ENCODE results near the gene KAZN. TPM values are rescaled to one million over a fixed set of nuclear protein-coding genes. Genes with fewer than 3 reads are reported as not detected.

KAZN gene
- total and polyA plus RNA-seq, 2 of the 8 experiments (the other 6 are each of a cell fraction or from before 2014, with no cell fraction given): 3.7 to 11.8 TPM

DNA sequence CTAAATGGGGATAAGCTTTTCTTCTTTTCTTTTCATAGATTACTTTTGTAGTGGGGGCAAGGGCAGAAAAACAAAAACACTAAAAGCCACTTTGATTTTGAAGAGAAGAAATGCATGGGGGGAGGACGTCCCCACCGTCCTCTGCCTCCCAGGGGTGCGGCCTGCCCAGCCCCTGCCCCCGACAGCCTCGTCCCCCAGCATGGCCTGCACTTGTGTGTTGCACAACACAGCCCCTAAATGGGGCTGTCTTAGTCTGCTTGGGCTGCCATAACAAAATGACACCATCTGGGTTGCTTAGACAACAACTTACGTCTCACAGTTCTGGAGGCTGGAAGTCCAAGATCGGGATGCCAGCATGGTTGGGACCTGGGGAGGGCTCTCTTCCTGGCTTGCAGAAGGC is 497.8 kb downstream of the KAZN start:
- no peak overlapping the region for H3K56ac ChIP-seq (replicated peaks; ENCODE audit: insufficient read length, low read depth, low read length)
- H3K4ac ChIP-seq (replicated peaks; ENCODE audit: insufficient read length, low read depth, low read length): no peak overlapping the region
- H2AFZ ChIP-seq (ENCODE audit: low read length): no peak overlapping the region
- FAIRE-seq: no peak
- H3K14ac ChIP-seq (ENCODE audit: insufficient read length): no peak overlapping the region
- DNase-seq (ENCODE audit: low read depth in 1 of 2, low spot score in 2 of 2): no peak
- no peaks in the 10 kb centered on the region for H3K9me3 ChIP-seq (ENCODE audit: insufficient read depth in 2 of 2, low read depth in 1 of 2, low read length in 1 of 2)
- H3K4me3 ChIP-seq (ENCODE audit: extremely low read depth in 1 of 4, insufficient read depth in 2 of 4, low read depth in 3 of 4, low read length in 4 of 4): no peak overlapping the region
- no peaks in the 10 kb centered on the region for H3K36me3 ChIP-seq (ENCODE audit: control insufficient read depth in 2 of 4, insufficient read depth in 4 of 4, low read length in 3 of 4)
- no peak overlapping the region for H3K9ac ChIP-seq (replicated peaks in 1 of 4; ENCODE audit: extremely low read depth in 1 of 4, low read depth in 3 of 4, low read length in 3 of 4)
- H4K20me1 ChIP-seq (replicated peaks in 1 of 2; ENCODE audit: control insufficient read depth in 1 of 2, insufficient read depth in 2 of 2, low read length in 2 of 2): no peaks in the 10 kb centered on the region
- no peak overlapping the region for H2BK15ac ChIP-seq (ENCODE audit: low read length)
- no peak overlapping the region for H4K91ac ChIP-seq (replicated peaks; ENCODE audit: insufficient read length, low read length)
- no peak overlapping the region for H3K4me2 ChIP-seq (ENCODE audit: insufficient read depth in 1 of 2, low read depth in 2 of 2, low read length in 2 of 2)
- H3K79me2 ChIP-seq (ENCODE audit: control insufficient read depth in 1 of 2, insufficient read depth in 2 of 2, low read length in 2 of 2): no peaks in the 10 kb centered on the region
- peaks cover 0 to 4% (median 2%) of the 10 kb centered on the region in 4 experiments; a peak in 3 of 7 replicates for H3K27me3 ChIP-seq (replicated peaks in 1 of 4; ENCODE audit: control insufficient read depth in 3 of 4, extremely low read depth in 1 of 4, insufficient read depth in 3 of 4, low read length in 3 of 4)
- no peaks in the 10 kb centered on the region for H3K23me2 ChIP-seq (ENCODE audit: low read depth, low read length)
- ChIA-PET CTCF (ENCODE audit: partially characterized antibody) (interaction anchor here (1.6 to 1.8 kb wide), 2 partner anchors 34 to 49 kb away, joined by 5 to 7 read pairs; no protein-coding TSS in a partner anchor), POLR2A (ENCODE audit: partially characterized antibody) (no interaction called here)
- H3K4me1 ChIP-seq (replicated peaks in 1 of 4; ENCODE audit: control insufficient read depth in 3 of 4, insufficient read depth in 4 of 4, low read length in 3 of 4): peaks cover 0 to 14% (median 6%) of the 10 kb centered on the region in 4 experiments; a peak in 5 of 7 replicates
- H2BK12ac ChIP-seq (ENCODE audit: low read depth, low read length): no peak overlapping the region
- WGBS, 2 experiments (ENCODE audit: extremely low coverage in 1 of 2, insufficient coverage in 1 of 2, insufficient read length in 1 of 2, insufficient replicate concordance in 2 of 2, low coverage in 1 of 2, low lambda C conversion rate in 2 of 2, missing lambda C conversion rate in 1 of 2): 85% methylated on average over 3 of the region's 7 CpGs; no CpG with 5 or more reads in 1 of the 2 experiments
- no peaks in the 10 kb centered on the region for H3K79me1 ChIP-seq (ENCODE audit: low read depth, low read length)
- no peak overlapping the region for H3K27ac ChIP-seq (ENCODE audit: low read depth, low read length)
- H2BK120ac ChIP-seq (replicated peaks; ENCODE audit: low read depth, low read length): no peak overlapping the region
- no peak overlapping the region for H3K18ac ChIP-seq (ENCODE audit: extremely low read depth, low read length)
- no peak overlapping the region for H2BK5ac ChIP-seq (ENCODE audit: low read depth, low read length)
- no peak overlapping the region for H4K5ac ChIP-seq (ENCODE audit: insufficient read length, low read depth, low read length)
- no peak overlapping the region for H2BK20ac ChIP-seq (ENCODE audit: low read length)
- H4K8ac ChIP-seq (ENCODE audit: extremely low read depth, insufficient read depth, low read length): no peak overlapping the region
- H3K23ac ChIP-seq (ENCODE audit: insufficient read length): no peak overlapping the region
- no peak overlapping the region for H2AK5ac ChIP-seq (ENCODE audit: low read depth, low read length)
- TF ChIP-seq FOSL1 (IDR thresholded peaks at IDR 0.05; ENCODE audit: insufficient read depth, low read depth, low read length) (no peak), POLR2A (IDR thresholded peaks at IDR 0.05; ENCODE audit: control extremely low read depth in 1 of 2, low read depth in 2 of 2, low read length in 2 of 2) (no peak), SP2 (IDR thresholded peaks at IDR 0.05; ENCODE audit: low read length) (no peak), EGR1 (IDR thresholded peaks at IDR 0.05; ENCODE audit: borderline replicate concordance, low read depth, low read length) (no peak), PHF8 (conservative IDR thresholded peaks at IDR 0.05; ENCODE audit: low read depth, low read length) (no peak), TCF12 (IDR thresholded peaks at IDR 0.05; ENCODE audit: low read depth, low read length) (no peak), SAP30 (IDR thresholded peaks at IDR 0.05; ENCODE audit: insufficient read depth, insufficient replicate concordance, low read length) (no peak), EZH2 (IDR thresholded peaks at IDR 0.05; ENCODE audit: low read depth, low read length, severe bottlenecking) (no peak), RAD21 (IDR thresholded peaks at IDR 0.05 in 1 of 2, conservative IDR thresholded peaks at IDR 0.05 in 1 of 2; ENCODE audit: low read depth in 2 of 2, low read length in 2 of 2) (no peak), RNF2 (IDR thresholded peaks at IDR 0.05; ENCODE audit: borderline replicate concordance, low read depth, low read length, missing control alignments, poor library complexity, severe bottlenecking) (no peak), RBBP5 (IDR thresholded peaks at IDR 0.05; ENCODE audit: borderline replicate concordance, low read depth, low read length) (no peak), JUN (IDR thresholded peaks at IDR 0.05; ENCODE audit: low read depth, low read length) (no peak)
- TF ChIP-seq, protein P1, sequence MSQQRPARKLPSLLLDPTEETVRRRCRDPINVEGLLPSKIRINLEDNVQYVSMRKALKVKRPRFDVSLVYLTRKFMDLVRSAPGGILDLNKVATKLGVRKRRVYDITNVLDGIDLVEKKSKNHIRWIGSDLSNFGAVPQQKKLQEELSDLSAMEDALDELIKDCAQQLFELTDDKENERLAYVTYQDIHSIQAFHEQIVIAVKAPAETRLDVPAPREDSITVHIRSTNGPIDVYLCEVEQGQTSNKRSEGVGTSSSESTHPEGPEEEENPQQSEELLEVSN (IDR thresholded peaks at IDR 0.05): no peak
